ENCODE measurements around the gene NF1. TPM values are rescaled to one million over a fixed set of nuclear protein-coding genes. Genes with fewer than 3 reads are reported as not detected.
"Not testable (repeated sequence)": the region's sequence is repeated elsewhere in the genome, so short reads cannot be mapped to it uniquely, and the experiment has no call there.

The NF1 gene
- total RNA-seq, 1 donor from 2014 or later: 36.8 TPM

DNA sequence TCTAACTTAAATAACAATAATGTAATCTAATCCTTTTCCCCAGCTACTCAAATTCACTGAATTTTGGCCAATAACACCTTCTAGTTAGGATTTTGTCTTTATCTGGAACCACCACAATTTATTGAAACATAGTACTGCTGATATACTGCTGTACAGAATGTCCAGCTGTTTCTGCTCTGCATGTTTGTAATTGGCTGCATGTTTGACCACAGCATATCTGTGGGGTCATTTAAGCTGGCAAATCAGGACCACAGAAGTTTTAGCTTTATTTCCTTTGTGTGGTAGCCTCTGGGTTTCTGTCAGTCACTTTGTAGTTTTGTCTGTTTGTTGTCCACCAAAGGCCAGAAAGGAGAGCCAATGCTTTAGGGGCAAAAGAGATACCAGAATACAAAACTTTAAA is 274.5 kb downstream of the NF1 start:
- no peaks in the 10 kb centered on the region for H3K9me3 Mint-ChIP-seq
- H3K4me3 Mint-ChIP-seq (ENCODE audit: low read depth): no peak overlapping the region
- H3K27ac Mint-ChIP-seq: no peak overlapping the region
- intact Hi-C loops (cut with micrococcal nuclease): no loop called here
- no peak for DNase-seq (ENCODE audit: low spot score)
- H3K36me3 Mint-ChIP-seq (ENCODE audit: low read depth): peaks cover 9% of the 10 kb centered on the region
- peaks cover 15% of the 10 kb centered on the region for H3K4me1 Mint-ChIP-seq (ENCODE audit: low read depth)
- H3K27me3 Mint-ChIP-seq (ENCODE audit: low read depth): no peaks in the 10 kb centered on the region

DNA sequence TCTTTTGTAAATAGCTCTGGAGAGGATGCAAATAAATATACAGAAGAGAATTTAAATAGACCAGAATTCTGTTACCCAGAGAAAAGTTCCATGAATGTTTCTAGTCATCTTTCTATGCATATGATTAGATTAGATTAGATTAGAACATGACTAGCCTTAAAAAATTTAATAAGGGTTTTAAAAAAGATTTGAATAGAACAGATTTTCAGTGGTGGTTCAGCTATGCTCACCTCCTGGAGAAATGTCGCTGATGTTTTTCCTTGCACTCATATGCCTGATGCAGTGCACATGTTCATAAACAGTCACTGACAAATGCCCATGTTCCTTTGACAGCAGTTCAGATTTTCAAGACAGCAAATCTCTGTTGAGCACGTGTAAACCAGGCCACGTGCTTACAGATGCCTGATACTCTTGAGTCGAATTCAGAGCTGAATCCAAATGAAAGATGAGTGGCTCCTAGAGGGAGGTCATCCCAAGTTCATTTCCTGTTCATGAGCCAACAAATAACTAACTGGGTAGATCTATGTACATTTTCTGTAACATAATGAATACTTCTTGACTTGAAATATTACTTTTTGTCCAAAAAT is 276.8 kb downstream of the NF1 start:
- Mint-ChIP-seq H3K9me3 (no peaks in the 10 kb centered on the region), H3K36me3 (ENCODE audit: low read depth) (peaks cover 11% of the 10 kb centered on the region), H3K27me3 (ENCODE audit: low read depth) (no peaks in the 10 kb centered on the region), H3K4me1 (ENCODE audit: low read depth) (peaks cover 15% of the 10 kb centered on the region), H3K4me3 (ENCODE audit: low read depth) (no peak overlapping the region), H3K27ac (peak overlapping the region; percentile 45)
- intact Hi-C loops (cut with micrococcal nuclease): loop anchor here (5.0 kb wide), 2 partner anchors 64 to 364 kb away; no protein-coding TSS in a partner anchor
- DNase-seq (ENCODE audit: low spot score): no peak

- no peak overlapping the region for H3K27ac Mint-ChIP-seq
- no peak overlapping the region for H3K4me3 Mint-ChIP-seq (ENCODE audit: low read depth)
- no peaks in the 10 kb centered on the region for H3K27me3 Mint-ChIP-seq (ENCODE audit: low read depth)
- H3K4me1 Mint-ChIP-seq (ENCODE audit: low read depth): peaks cover 15% of the 10 kb centered on the region
- intact Hi-C loops (cut with micrococcal nuclease): loop anchor here (5.0 kb wide), 2 partner anchors 66 to 366 kb away; no protein-coding TSS in a partner anchor
- peaks cover 8% of the 10 kb centered on the region for H3K36me3 Mint-ChIP-seq (ENCODE audit: low read depth)
- H3K9me3 Mint-ChIP-seq: no peaks in the 10 kb centered on the region
- no peak for DNase-seq (ENCODE audit: low spot score)
Measured at GRCh38 chr17:31373150-31374093, 278.6 kb downstream of the NF1 start.

GRCh38 chr17:31374094-31374447 is 279.3 kb downstream of the NF1 start:
- intact Hi-C loops (cut with micrococcal nuclease): loop anchor here (5.0 kb wide), 2 partner anchors 67 to 367 kb away; no protein-coding TSS in a partner anchor
- Mint-ChIP-seq H3K9me3 (no peaks in the 10 kb centered on the region), H3K4me3 (ENCODE audit: low read depth) (no peak overlapping the region), H3K36me3 (ENCODE audit: low read depth) (peaks cover 8% of the 10 kb centered on the region), H3K4me1 (ENCODE audit: low read depth) (peaks cover 15% of the 10 kb centered on the region), H3K27me3 (ENCODE audit: low read depth) (no peaks in the 10 kb centered on the region), H3K27ac (no peak overlapping the region)
- no peak for DNase-seq (ENCODE audit: low spot score)

DNA sequence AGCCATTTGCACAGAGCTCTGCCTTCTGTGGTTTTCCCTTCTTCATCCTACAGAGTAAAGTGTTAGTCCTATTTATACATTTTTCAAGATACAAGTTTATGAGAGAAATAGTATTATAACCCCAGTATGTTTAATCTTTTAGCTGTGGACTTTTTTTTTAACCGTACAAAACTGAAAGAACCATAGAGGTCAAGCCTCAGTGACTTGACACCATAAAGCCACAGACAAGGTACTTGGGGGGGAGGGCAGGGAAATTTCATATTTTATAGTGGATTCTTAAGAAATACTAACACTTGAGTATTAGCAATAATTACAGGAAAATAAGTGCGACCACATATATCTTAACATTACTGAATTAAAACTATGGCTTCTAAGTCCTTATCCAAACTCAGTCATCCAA is 279.7 kb downstream of the NF1 start:
- intact Hi-C loops (cut with micrococcal nuclease): loop anchor here (5.0 kb wide), 2 partner anchors 67 to 367 kb away; no protein-coding TSS in a partner anchor
- no peak overlapping the region for H3K4me3 Mint-ChIP-seq (ENCODE audit: low read depth)
- no peaks in the 10 kb centered on the region for H3K9me3 Mint-ChIP-seq
- H3K27me3 Mint-ChIP-seq (ENCODE audit: low read depth): no peaks in the 10 kb centered on the region
- no peak overlapping the region for H3K27ac Mint-ChIP-seq
- peaks cover 8% of the 10 kb centered on the region for H3K36me3 Mint-ChIP-seq (ENCODE audit: low read depth)
- no peak for DNase-seq (ENCODE audit: low spot score)
- H3K4me1 Mint-ChIP-seq (ENCODE audit: low read depth): peaks cover 15% of the 10 kb centered on the region

DNA sequence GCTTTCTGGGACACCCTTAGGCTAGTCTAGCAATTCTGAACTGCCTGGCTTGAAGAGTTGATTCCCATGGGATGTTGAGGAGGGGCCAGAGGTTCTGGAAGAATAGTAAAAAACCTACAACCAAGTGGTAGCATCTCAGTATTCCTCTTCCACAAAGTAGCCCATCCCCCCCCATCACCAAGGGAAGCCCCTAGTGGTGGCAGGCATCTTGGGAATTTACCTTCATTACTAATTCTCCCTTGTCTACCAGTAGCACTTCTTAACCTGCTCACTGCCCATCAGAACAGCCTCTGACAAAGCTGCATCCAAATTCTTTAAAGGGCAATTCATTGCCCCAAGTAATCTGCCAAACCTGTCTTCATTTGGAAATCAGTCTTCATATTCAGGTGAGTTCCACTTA is 283.9 kb downstream of the NF1 start:
- no peaks in the 10 kb centered on the region for H3K4me1 Mint-ChIP-seq (ENCODE audit: low read depth)
- H3K4me3 Mint-ChIP-seq (ENCODE audit: low read depth): no peak overlapping the region
- no peaks in the 10 kb centered on the region for H3K27me3 Mint-ChIP-seq (ENCODE audit: low read depth)
- no peak for DNase-seq (ENCODE audit: low spot score)
- no peaks in the 10 kb centered on the region for H3K9me3 Mint-ChIP-seq
- peaks cover 5% of the 10 kb centered on the region for H3K36me3 Mint-ChIP-seq (ENCODE audit: low read depth)
- H3K27ac Mint-ChIP-seq: no peak overlapping the region
- intact Hi-C loops (cut with micrococcal nuclease): no loop called here

DNA sequence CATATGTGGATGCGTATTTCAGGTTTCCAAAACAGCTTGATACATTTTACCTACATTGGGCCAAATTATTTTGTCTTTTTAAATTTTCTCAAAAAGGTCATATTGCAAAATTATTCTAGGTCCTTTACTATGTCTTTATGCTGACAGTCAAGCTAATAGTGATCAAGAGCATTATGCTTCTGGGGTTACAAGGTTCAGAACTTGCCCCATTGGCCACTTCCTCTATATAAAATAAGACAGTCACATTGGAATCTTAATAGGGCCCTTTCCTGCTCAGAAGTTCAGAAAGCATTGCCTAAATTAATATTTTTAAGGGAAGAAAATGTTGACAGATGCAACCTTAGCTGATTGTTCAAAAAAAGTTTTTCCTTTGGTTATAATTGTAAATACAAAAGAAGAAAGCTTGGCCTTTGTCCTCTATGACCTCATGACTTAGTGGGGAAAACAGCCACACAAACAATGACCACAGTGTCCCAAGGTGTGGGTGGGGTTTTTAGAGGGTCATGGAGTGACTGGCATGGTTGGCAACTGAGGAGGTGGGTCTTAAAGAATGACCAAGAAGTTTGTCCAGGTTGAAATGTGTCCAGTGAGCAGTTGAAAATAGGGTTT is 284.9 kb downstream of the NF1 start:
- Mint-ChIP-seq H3K27me3 (ENCODE audit: low read depth) (no peaks in the 10 kb centered on the region), H3K4me1 (ENCODE audit: low read depth) (no peaks in the 10 kb centered on the region), H3K36me3 (ENCODE audit: low read depth) (no peaks in the 10 kb centered on the region), H3K9me3 (no peaks in the 10 kb centered on the region), H3K4me3 (ENCODE audit: low read depth) (no peak overlapping the region), H3K27ac (no peak overlapping the region)
- DNase-seq (ENCODE audit: low spot score): no peak
- intact Hi-C loops (cut with micrococcal nuclease): no loop called here

GRCh38 chr17:31381165-31381668 is 286.4 kb downstream of the NF1 start:
- intact Hi-C loops (cut with micrococcal nuclease): no loop called here
- Mint-ChIP-seq H3K36me3 (ENCODE audit: low read depth) (no peaks in the 10 kb centered on the region), H3K27ac (no peak overlapping the region), H3K4me3 (ENCODE audit: low read depth) (no peak overlapping the region), H3K27me3 (ENCODE audit: low read depth) (peaks cover 2% of the 10 kb centered on the region), H3K9me3 (no peaks in the 10 kb centered on the region), H3K4me1 (ENCODE audit: low read depth) (no peaks in the 10 kb centered on the region)
- DNase-seq (ENCODE audit: low spot score): no peak

- intact Hi-C loops (cut with micrococcal nuclease); H3K4me1 Mint-ChIP-seq (ENCODE audit: low read depth); H3K27me3 Mint-ChIP-seq (ENCODE audit: low read depth); H3K27ac Mint-ChIP-seq; DNase-seq (ENCODE audit: low spot score); H3K4me3 Mint-ChIP-seq (ENCODE audit: low read depth); H3K36me3 Mint-ChIP-seq (ENCODE audit: low read depth); H3K9me3 Mint-ChIP-seq: not testable (repeated sequence)
Measured at GRCh38 chr17:31382668-31383275, 288.0 kb downstream of the NF1 start.

DNA sequence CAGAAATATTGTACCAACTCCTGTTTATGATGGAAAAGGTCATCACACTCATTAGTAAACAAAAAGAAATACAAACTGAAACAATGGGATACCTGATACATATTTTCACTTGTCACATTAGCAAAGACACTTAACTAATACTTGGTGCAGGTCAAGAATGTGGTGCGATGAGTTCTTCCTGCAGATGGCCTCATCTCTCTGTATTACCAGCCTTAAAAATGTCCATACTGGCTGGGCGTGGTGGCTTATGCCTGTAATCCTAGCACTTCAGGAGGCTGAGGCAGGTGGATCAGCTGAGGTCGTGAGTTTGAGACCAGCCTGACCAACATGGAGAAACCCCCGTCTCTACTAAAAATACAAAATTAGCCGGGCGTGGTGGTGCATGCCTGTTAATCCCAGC is 288.7 kb downstream of the NF1 start:
- intact Hi-C loops (cut with micrococcal nuclease): not testable (repeated sequence)

GRCh38 chr17:31385428-31386285 is 290.9 kb downstream of the NF1 start:
- no peak for DNase-seq (ENCODE audit: low spot score)
- intact Hi-C loops (cut with micrococcal nuclease): loop anchor here (5.0 kb wide), 1 partner anchor 142 kb away; no protein-coding TSS in a partner anchor
- no peaks in the 10 kb centered on the region for H3K36me3 Mint-ChIP-seq (ENCODE audit: low read depth)

More for the DNA sequence above, 288.7 kb downstream of the NF1 start:
- not testable (repeated sequence) for H3K27me3 Mint-ChIP-seq (ENCODE audit: low read depth); H3K4me1 Mint-ChIP-seq (ENCODE audit: low read depth); H3K9me3 Mint-ChIP-seq; H3K4me3 Mint-ChIP-seq (ENCODE audit: low read depth); H3K36me3 Mint-ChIP-seq (ENCODE audit: low read depth); H3K27ac Mint-ChIP-seq; DNase-seq (ENCODE audit: low spot score)

More at GRCh38 chr17:31385428-31386285, 290.9 kb downstream of the NF1 start:
- Mint-ChIP-seq H3K27ac (no peak overlapping the region), H3K27me3 (ENCODE audit: low read depth) (peaks cover 26% of the 10 kb centered on the region), H3K9me3 (no peaks in the 10 kb centered on the region), H3K4me3 (ENCODE audit: low read depth) (no peak overlapping the region), H3K4me1 (ENCODE audit: low read depth) (no peaks in the 10 kb centered on the region)
